H4 (cell line): ENCODE measurements around the gene TMEM175. TPM values are rescaled to one million over a fixed set of nuclear protein-coding genes. Genes with fewer than 3 reads are reported as not detected.

ENCODE experiments used
- DNase-seq: peaks from one replicate; pipeline ENCODE4 v3.0.0-alpha.2; 2015; ENCODE audit warnings: low spot score
- total RNA-seq: library from RNA; depleted of rRNA; stranded (reverse); fragments of >200 nt; shearing (Covaris generic); gene quantifications from 2 replicates; pipeline ENCODE4 v1.2.3, GENCODE V29; 2014; rRNA removed

Gene TMEM175
- total RNA-seq, result 9.7 and 13.0 TPM in 2 replicates

- peak; percentile 95 for DNase-seq
Observed at GRCh38 chr4:931960-932712, at the start of gene TMEM175, which contains the start of gene GAK. Gene TMEM175 (plus strand): TSS chr4:932460. CDS start chr4:947740, 15,280 bp downstream. Gene GAK (minus strand): TSS chr4:932316. CDS start chr4:932187, 129 bp downstream.

- DNase-seq, result no peak
Observed at GRCh38 chr4:882646-883045, 49.6 kb upstream of the TMEM175 start.

- DNase-seq, result no peak
Observed at GRCh38 chr4:883377-884095, 48.7 kb upstream of the TMEM175 start.

- DNase-seq, result no peak
Observed at GRCh38 chr4:884259-884658, 48.0 kb upstream of the TMEM175 start.

- no peak for DNase-seq
Observed at GRCh38 chr4:884896-885295, 47.4 kb upstream of the TMEM175 start.

- DNase-seq, result no peak
Observed at GRCh38 chr4:885353-885752, 46.9 kb upstream of the TMEM175 start.

GRCh38 chr4:886244-886643, 46.0 kb upstream of the TMEM175 start:
- no peak for DNase-seq

- no peak for DNase-seq
Observed at GRCh38 chr4:887034-887763, 45.1 kb upstream of the TMEM175 start.

GRCh38 chr4:888029-888428, 44.2 kb upstream of the TMEM175 start:
- no peak for DNase-seq

- no peak for DNase-seq
Observed at GRCh38 chr4:889516-889915, 42.7 kb upstream of the TMEM175 start.

GRCh38 chr4:890036-890695, 42.1 kb upstream of the TMEM175 start:
- DNase-seq, result no peak

- DNase-seq, result no peak
Observed at GRCh38 chr4:891747-892146, 40.5 kb upstream of the TMEM175 start.

- no peak for DNase-seq
Observed at GRCh38 chr4:892780-893179, 39.5 kb upstream of the TMEM175 start.

GRCh38 chr4:893276-893994, 38.8 kb upstream of the TMEM175 start:
- DNase-seq, result no peak

GRCh38 chr4:893995-894705, 38.1 kb upstream of the TMEM175 start:
- no peak for DNase-seq

- DNase-seq, result no peak
Observed at GRCh38 chr4:895596-895995, 36.7 kb upstream of the TMEM175 start.

GRCh38 chr4:896216-896615, 36.0 kb upstream of the TMEM175 start:
- no peak for DNase-seq

- no peak for DNase-seq
Observed at GRCh38 chr4:896630-897029, 35.6 kb upstream of the TMEM175 start.

- no peak for DNase-seq
Observed at GRCh38 chr4:898123-898522, 34.1 kb upstream of the TMEM175 start.

GRCh38 chr4:898869-899555, 33.2 kb upstream of the TMEM175 start:
- no peak for DNase-seq
